Endothelial cell of umbilical vein (primary cell): ENCODE results near the gene WNT9B. TPM values are rescaled to one million over a fixed set of nuclear protein-coding genes. Genes with fewer than 3 reads are reported as not detected.

Experiments
- BruUV-seq: library from RNA; stranded (reverse); fragments of 400-500 nt; replicated peaks from 2 replicates; lab custom pipeline; 2021; lab: Mats Ljungman, UMichigan
- CTCF ChIA-PET: fragments of 300-600, 350-600 bp; sonication (Branson Sonifier 250); formaldehyde crosslinking; loops from one replicate; lab custom pipeline; 2021; ENCODE audit warnings: antibody characterized with exemption, inconsistent platforms; lab: Charles Lee
- POLR2A ChIA-PET: fragments of 300-600, 350-600 bp; sonication (Branson Sonifier 250); formaldehyde crosslinking; loops from one replicate; lab custom pipeline; 2021; ENCODE audit warnings: antibody characterized with exemption, inconsistent platforms; lab: Charles Lee
- DNase-seq: peaks from one replicate; pipeline ENCODE4 v3.0.0-alpha.2; 2011; ENCODE audit warnings: low read depth, low spot score
- FAIRE-seq: peaks from 2 replicates; lab custom pipeline; 2011; peaks lifted over from hg19 to GRCh38; lab: Jason Lieb, UNC
- H2AFZ ChIP-seq: 2 replicates; pipeline ENCODE4 v1.6.0; 2012; ENCODE audit warnings: low read depth, low read length, control low read depth, inconsistent platforms
- H3K27ac ChIP-seq: 2 replicates; pipeline ENCODE4 v1.5.1; 2011; ENCODE audit warnings: low read depth, mild to moderate bottlenecking, control low read depth, low read length, moderate library complexity; ENCODE audit not compliant: insufficient read depth
- H3K27me3 ChIP-seq, 2 experiments: 2 replicates each; pipeline versions ENCODE4 v1.6.0 to v1.6.1; 2011; ENCODE audit warnings: low read length in 2 of 2, mixed read lengths in 1 of 2; ENCODE audit not compliant: control insufficient read depth in 2 of 2, insufficient read depth in 2 of 2
- H3K36me3 ChIP-seq, 2 experiments: 2 replicates in 1 of 2; 3 replicates in 1 of 2; pipeline ENCODE4 v1.5.1; 2011; ENCODE audit warnings: low read length in 2 of 2, mild to moderate bottlenecking in 1 of 2, moderate library complexity in 1 of 2; ENCODE audit not compliant: control insufficient read depth in 2 of 2, insufficient read depth in 2 of 2; ENCODE audit errors: extremely low read depth in 1 of 2
- H3K4me1 ChIP-seq: 3 replicates; pipeline ENCODE4 v1.5.1; 2011; ENCODE audit warnings: mild to moderate bottlenecking, low read length; ENCODE audit not compliant: control insufficient read depth, insufficient read depth; ENCODE audit errors: extremely low read depth
- H3K4me2 ChIP-seq: 2 replicates; pipeline ENCODE4 v1.6.1; 2011; ENCODE audit warnings: low read length, control low read depth, mixed read lengths; ENCODE audit not compliant: insufficient read depth
- H3K4me3 ChIP-seq, 3 experiments: fragments of 200-600 bp in 1 of 3; sonication (generic), shearing (Covaris generic) in 1 of 3; replicated peaks in 1 of 3; 2 replicates each; pipeline ENCODE4 v1.5.1; 2011 to 2016; ENCODE audit warnings: control low read depth in 3 of 3, low read length in 3 of 3, mild to moderate bottlenecking in 2 of 3, inconsistent platforms in 1 of 3, low read depth in 1 of 3, moderate library complexity in 1 of 3; ENCODE audit not compliant: insufficient read depth in 1 of 3
- H3K79me2 ChIP-seq: 2 replicates; pipeline ENCODE4 v1.6.0; 2012; ENCODE audit warnings: low read length, inconsistent platforms; ENCODE audit not compliant: control insufficient read depth, insufficient read depth
- H3K9ac ChIP-seq: replicated peaks from 2 replicates; pipeline ENCODE3; 2011; ENCODE audit warnings: low read length, control low read depth; ENCODE audit not compliant: insufficient read depth; ENCODE audit errors: extremely low read depth
- H3K9me1 ChIP-seq: replicated peaks from 3 replicates; pipeline ENCODE4 v1.6.0; 2011; ENCODE audit warnings: mild to moderate bottlenecking, low read length; ENCODE audit not compliant: control insufficient read depth, insufficient read depth; ENCODE audit errors: extremely low read depth
- H3K9me3 ChIP-seq: replicated peaks from 2 replicates; pipeline ENCODE4 v1.5.1; 2012; ENCODE audit warnings: low read length, inconsistent platforms; ENCODE audit not compliant: control insufficient read depth, insufficient read depth
- H4K20me1 ChIP-seq: replicated peaks from 2 replicates; pipeline ENCODE3; 2011; ENCODE audit warnings: mild to moderate bottlenecking, low read length; ENCODE audit not compliant: control insufficient read depth, insufficient read depth; ENCODE audit errors: extremely low read depth
- CTCF ChIP-seq, 2 donors: IDR thresholded peaks; 1 replicate in 1 of 2; 2 replicates in 1 of 2; pipeline ENCODE4 v1.5.1; 2011; ENCODE audit warnings: low read length in 2 of 2, mild to moderate bottlenecking in 2 of 2, moderate library complexity in 2 of 2, control low read depth in 1 of 2, inconsistent platforms in 1 of 2, low read depth in 1 of 2; ENCODE audit not compliant: insufficient read depth in 1 of 2; ENCODE audit errors: extremely low read depth in 1 of 2
- EZH2 ChIP-seq: IDR thresholded peaks from 2 replicates; pipeline ENCODE4 v1.6.1; 2012; ENCODE audit warnings: borderline replicate concordance, low read depth, mild to moderate bottlenecking, moderate library complexity, low read length, inconsistent platforms; ENCODE audit not compliant: severe bottlenecking
- FOS ChIP-seq: IDR thresholded peaks from 2 replicates; pipeline ENCODE4 v1.6.1; 2011; ENCODE audit warnings: mild to moderate bottlenecking, low read length, moderate library complexity, borderline replicate concordance; ENCODE audit not compliant: insufficient read depth
- GATA2 ChIP-seq: IDR thresholded peaks from 2 replicates; pipeline ENCODE4 v1.7.0; 2011; ENCODE audit warnings: low read depth, mild to moderate bottlenecking, moderate library complexity, mixed read lengths, low read length; ENCODE audit not compliant: insufficient read length, insufficient read depth
- JUN ChIP-seq: IDR thresholded peaks from 2 replicates; pipeline ENCODE4 v1.6.1; 2011; ENCODE audit warnings: borderline replicate concordance, low read depth; ENCODE audit not compliant: insufficient read length, insufficient read depth
- MAX ChIP-seq: IDR thresholded peaks from 2 replicates; pipeline ENCODE4 v1.6.1; 2011; ENCODE audit not compliant: insufficient read depth, insufficient read length
- MYC ChIP-seq: IDR thresholded peaks from one replicate; pipeline ENCODE4 v1.6.1; 2011; ENCODE audit warnings: mild to moderate bottlenecking, low read depth, low read length
- POLR2A ChIP-seq: IDR thresholded peaks from 2 replicates; pipeline ENCODE4 v1.6.1; 2012; ENCODE audit warnings: low read depth, mild to moderate bottlenecking, control low read depth, low read length
- POLR2AphosphoS5 ChIP-seq: IDR thresholded peaks from 2 replicates; pipeline ENCODE4 v1.6.1; 2012; ENCODE audit warnings: low read depth, mild to moderate bottlenecking, control low read depth, low read length, moderate library complexity; ENCODE audit not compliant: insufficient read depth
- dilution Hi-C: fragments of 300-500 bp; cut with MboI; formaldehyde crosslinking; loops from one replicate; pipeline ENCODE4 v1.15.0; 2019; ENCODE audit warnings: low sequenced_read_pairs; ENCODE audit not compliant: extremely low pct_ligation_motif_present
- intact Hi-C: fragments of 100-400 bp; cut with micrococcal nuclease; formaldehyde crosslinking; loops from one replicate; pipeline ENCODE4 v1.10.0; 2022
- polyA plus RNA-seq, 4 experiments: library from polyadenylated mRNA; depleted of rRNA in 3 of 4; stranded (reverse) in 3 of 4; unstranded in 1 of 4; fragments of >200 nt; gene quantifications; 2 replicates each; pipeline versions ENCODE4 v1.2.1 to v1.2.3, GENCODE V29; 2011 to 2012; ENCODE audit warnings: missing spikeins in 1 of 4
- total RNA-seq: library from RNA; stranded (reverse); gene quantifications from 2 replicates; pipeline ENCODE4 v1.2.3, GENCODE V29; 2021

WNT9B gene
- total and polyA plus RNA-seq, 2 donors (not counting 3 experiments of a cell fraction or from before 2014, with no cell fraction given) = not detected

GRCh38 chr17:46876353-46876887 lies 25.0 kb downstream of the WNT9B start:
- H3K4me2 ChIP-seq = no peak overlapping the region
- DNase-seq (no peak), FAIRE-seq (no peak)
- TF ChIP-seq FOS (no peak), POLR2A (no peak), EZH2 (no peak), MAX (no peak), GATA2 (no peak), POLR2AphosphoS5 (no peak), CTCF (IDR thresholded peaks at IDR 0.05; ENCODE audit: extremely low read depth in 1 of 2, insufficient read depth in 1 of 2, low read depth in 1 of 2, low read length in 2 of 2) (no peak), JUN (no peak), MYC (no peak)
- intact Hi-C loops = no loop called here
- H3K9me3 ChIP-seq = no peaks in the 10 kb centered on the region
- no peaks in the 10 kb centered on the region for H3K36me3 ChIP-seq
- no peaks in the 10 kb centered on the region for H3K4me1 ChIP-seq
- H3K79me2 ChIP-seq = no peaks in the 10 kb centered on the region
- H4K20me1 ChIP-seq = no peaks in the 10 kb centered on the region
- no peaks in the 10 kb centered on the region for H3K9me1 ChIP-seq
- ChIA-PET CTCF (interaction anchor here (1.0 to 1.1 kb wide), 2 partner anchors 34 to 65 kb away, joined by 3 read pairs; no protein-coding TSS in a partner anchor), POLR2A (no interaction called here)
- no peaks in the 10 kb centered on the region for H3K27me3 ChIP-seq
- no peak overlapping the region for H3K27ac ChIP-seq
- no peak overlapping the region for H2AFZ ChIP-seq
- no peak overlapping the region for H3K9ac ChIP-seq
- no peak overlapping the region for H3K4me3 ChIP-seq
- no TSS peak for BruUV-seq
- dilution Hi-C loops = no loop called here
